DOHH2 (cell line): Measurements from ENCODE around the gene FBN2.

Experiments used
- H3F3A ChIP-seq: fragments of 200-600 bp; sonication (generic), shearing (Covaris generic); 2 replicates; pipeline ENCODE4 v1.6.0; 2016; ENCODE audit warnings: antibody characterized with exemption, mild to moderate bottlenecking; ENCODE audit not compliant: control insufficient read depth, insufficient read depth
- H3K27ac ChIP-seq: fragments of 200-600 bp; sonication (generic); 2 replicates; pipeline ENCODE4 v1.5.1; 2014; ENCODE audit warnings: low read depth, mild to moderate bottlenecking, low read length, moderate library complexity
- H3K27me3 ChIP-seq: fragments of 200-600 bp; sonication (generic); 2 replicates; pipeline ENCODE4 v1.6.1; 2014; ENCODE audit warnings: mild to moderate bottlenecking, low read length, mixed read lengths; ENCODE audit not compliant: control insufficient read depth
- H3K36me3 ChIP-seq: fragments of 200-600 bp; sonication (generic); 2 replicates; pipeline ENCODE4 v1.6.1; 2014; ENCODE audit warnings: mild to moderate bottlenecking, low read length, moderate library complexity, mixed read lengths; ENCODE audit not compliant: control insufficient read depth
- H3K4me1 ChIP-seq: fragments of 200-600 bp; sonication (generic); 2 replicates; pipeline ENCODE4 v1.6.1; 2014; ENCODE audit warnings: mild to moderate bottlenecking, low read length, mixed read lengths; ENCODE audit not compliant: control insufficient read depth
- H3K4me2 ChIP-seq: fragments of 200-600 bp; sonication (generic); 2 replicates; pipeline ENCODE4 v1.6.0; 2014; ENCODE audit warnings: mild to moderate bottlenecking, low read length, moderate library complexity
- H3K4me3 ChIP-seq: fragments of 200-600 bp; sonication (generic); 2 replicates; pipeline ENCODE4 v1.5.1; 2014; ENCODE audit warnings: mild to moderate bottlenecking, low read length, mixed read lengths
- H3K79me2 ChIP-seq: fragments of 200-600 bp; sonication (generic); 2 replicates; pipeline ENCODE4 v1.6.1; 2014; ENCODE audit warnings: mild to moderate bottlenecking, low read length, mixed read lengths; ENCODE audit not compliant: control insufficient read depth
- H3K9me2 ChIP-seq: fragments of 200-600 bp; sonication (generic); replicated peaks from 2 replicates; pipeline ENCODE4 v1.6.1; 2014; ENCODE audit warnings: mild to moderate bottlenecking, low read length, mixed read lengths; ENCODE audit not compliant: control insufficient read depth
- H3K9me3 ChIP-seq: fragments of 200-600 bp; sonication (generic); 2 replicates; pipeline ENCODE4 v1.6.1; 2014; ENCODE audit warnings: antibody characterized with exemption, low read length, mixed read lengths; ENCODE audit not compliant: control insufficient read depth, insufficient read depth
- H4K20me1 ChIP-seq: fragments of 200-600 bp; sonication (generic); 2 replicates; pipeline ENCODE4 v1.6.0; 2014; ENCODE audit warnings: low read depth, mild to moderate bottlenecking, antibody characterized with exemption, low read length, moderate library complexity; ENCODE audit not compliant: control insufficient read depth, insufficient read depth
- CTCF ChIP-seq: fragments of 200-600 bp; sonication (generic); IDR thresholded peaks from one replicate; pipeline ENCODE4 v1.5.1; 2014; ENCODE audit warnings: antibody characterized with exemption, mild to moderate bottlenecking, low read depth, low read length; ENCODE audit not compliant: poor library complexity, severe bottlenecking
- EZH2phosphoT487 ChIP-seq: fragments of 200-600 bp; sonication (generic); IDR thresholded peaks from 2 replicates; pipeline ENCODE4 v1.6.1; 2017; ENCODE audit warnings: borderline replicate concordance, mild to moderate bottlenecking, antibody characterized with exemption, low read length, moderate library complexity, mixed read lengths

FBN2 gene

GRCh38 chr5:128532127-128532526 is 5.9 kb downstream of the FBN2 start:
- Histone ChIP-seq H3K36me3 (no peaks in the 10 kb centered on the region), H3K9me2 (no peaks in the 10 kb centered on the region), H3K4me3 (no peak overlapping the region), H3F3A (no peaks in the 10 kb centered on the region), H3K79me2 (no peaks in the 10 kb centered on the region), H3K4me1 (no peaks in the 10 kb centered on the region), H3K4me2 (no peak overlapping the region), H3K27me3 (no peaks in the 10 kb centered on the region), H3K27ac (no peak overlapping the region), H4K20me1 (no peaks in the 10 kb centered on the region), H3K9me3 (peaks cover 6% of the 10 kb centered on the region; the same call in 1 of the 2 replicates)
- no peak for TF ChIP-seq EZH2phosphoT487
- TF ChIP-seq CTCF: no peak

GRCh38 chr5:128528637-128529255 is 9.3 kb downstream of the FBN2 start:
- Histone ChIP-seq H4K20me1 (no peaks in the 10 kb centered on the region), H3K9me2 (no peaks in the 10 kb centered on the region; the same call in 1 of the 2 replicates), H3K27me3 (no peaks in the 10 kb centered on the region), H3K27ac (no peak overlapping the region), H3K4me2 (no peak overlapping the region), H3K4me1 (no peaks in the 10 kb centered on the region), H3K79me2 (no peaks in the 10 kb centered on the region), H3K36me3 (no peaks in the 10 kb centered on the region), H3K4me3 (no peak overlapping the region), H3F3A (no peaks in the 10 kb centered on the region), H3K9me3 (no peaks in the 10 kb centered on the region)
- TF ChIP-seq EZH2phosphoT487 (no peak), CTCF (no peak)

DNA sequence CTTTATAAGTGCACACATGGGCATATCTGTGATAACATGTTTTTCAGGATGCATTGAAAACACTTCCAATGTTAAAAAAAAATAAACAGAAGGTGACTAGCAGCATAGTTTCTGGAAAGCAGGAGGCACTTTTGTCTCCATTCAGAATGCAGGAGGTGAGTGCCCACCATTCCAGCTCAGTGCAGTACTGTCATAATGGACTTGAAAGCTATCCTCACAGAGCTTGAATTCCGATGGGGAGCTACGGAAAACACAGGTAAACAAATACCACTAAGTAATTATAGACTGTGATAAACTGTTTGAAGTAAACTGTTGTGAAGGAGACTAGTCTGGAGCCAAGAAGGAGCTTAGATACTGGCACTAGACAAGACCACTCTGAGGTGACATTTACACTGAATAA is 9.9 kb downstream of the FBN2 start:
- H3K9me3 ChIP-seq: no peaks in the 10 kb centered on the region
- H3K79me2 ChIP-seq: no peaks in the 10 kb centered on the region
- no peaks in the 10 kb centered on the region for H3K36me3 ChIP-seq
- H3K4me3 ChIP-seq: no peak overlapping the region
- TF ChIP-seq EZH2phosphoT487: no peak
- TF ChIP-seq CTCF: no peak
- H3K9me2 ChIP-seq: no peaks in the 10 kb centered on the region; the same call in 1 of the 2 replicates
- no peaks in the 10 kb centered on the region for H3K27me3 ChIP-seq
- no peaks in the 10 kb centered on the region for H3K4me1 ChIP-seq
- no peak overlapping the region for H3K27ac ChIP-seq
- no peaks in the 10 kb centered on the region for H4K20me1 ChIP-seq
- no peak overlapping the region for H3K4me2 ChIP-seq
- no peaks in the 10 kb centered on the region for H3F3A ChIP-seq
